Measurements from ENCODE around the gene CD37.
"Not testable (repeated sequence)": the region's sequence is repeated elsewhere in the genome, so short reads cannot be mapped to it uniquely, and the experiment has no call there.

CD37 gene

GRCh38 chr19:49328741-49329140 lies 6.5 kb upstream of the CD37 start:
- DNase-seq (ENCODE audit: low spot score): no peak

- not testable (repeated sequence) for DNase-seq (ENCODE audit: low spot score)
Measured at GRCh38 chr19:49331187-49331586, 4.0 kb upstream of the CD37 start.

GRCh38 chr19:49331616-49332055 lies 3.6 kb upstream of the CD37 start:
- peak; percentile 65 for DNase-seq (ENCODE audit: low spot score)

- DNase-seq (ENCODE audit: low spot score): not testable (repeated sequence)
Measured at GRCh38 chr19:49332691-49333417, 2.4 kb upstream of the CD37 start.

GRCh38 chr19:49333418-49333805 lies 1.8 kb upstream of the CD37 start:
- DNase-seq (ENCODE audit: low spot score): no peak

GRCh38 chr19:49333811-49334288 lies 1.4 kb upstream of the CD37 start:
- DNase-seq (ENCODE audit: low spot score): no peak

- DNase-seq (ENCODE audit: low spot score): no peak
Measured at GRCh38 chr19:49335784-49336481, 727 bp downstream of the CD37 start.

GRCh38 chr19:49336482-49337266 lies 1.5 kb downstream of the CD37 start:
- no peak for DNase-seq (ENCODE audit: low spot score)

GRCh38 chr19:49337267-49338022 lies 2.2 kb downstream of the CD37 start:
- DNase-seq (ENCODE audit: low spot score): no peak

- no peak for DNase-seq (ENCODE audit: low spot score)
Measured at GRCh38 chr19:49338023-49338677, 2.9 kb downstream of the CD37 start.

- peak; percentile 71 for DNase-seq (ENCODE audit: low spot score)
Measured at GRCh38 chr19:49338691-49339300, 3.6 kb downstream of the CD37 start.

GRCh38 chr19:49339301-49340068 lies 4.3 kb downstream of the CD37 start:
- DNase-seq (ENCODE audit: low spot score): peak; percentile 96

GRCh38 chr19:49340069-49340864 lies 5.1 kb downstream of the CD37 start:
- DNase-seq (ENCODE audit: low spot score): peak; percentile 61

- DNase-seq (ENCODE audit: low spot score): no peak
Measured at GRCh38 chr19:49340865-49341718, 5.9 kb downstream of the CD37 start.

GRCh38 chr19:49342291-49342721 lies 7.1 kb downstream of the CD37 start:
- no peak for DNase-seq (ENCODE audit: low spot score)

GRCh38 chr19:49343123-49343522 lies 7.9 kb downstream of the CD37 start:
- peak; percentile 4 for DNase-seq (ENCODE audit: low spot score)

- DNase-seq (ENCODE audit: low spot score): peak; percentile 3
Measured at GRCh38 chr19:49344505-49345423, 9.6 kb downstream of the CD37 start.

All from AG20443 (cell line).